Upper lobe of left lung (tissue), 4 donors: ENCODE data around the gene PHF11.

ENCODE experiments used
- CTCF ChIP-seq, 6 experiments: fragments of 450-650 bp in 4 of 6; fragments of 200-600 bp in 2 of 6; sonication (generic) in 2 of 6; IDR thresholded peaks; one replicate each; pipeline ENCODE4 v1.5.1; 2016 to 2019; ENCODE audit warnings: antibody characterized with exemption in 6 of 6
- EP300 ChIP-seq, 4 donors: sonication (generic); formaldehyde crosslinking; IDR thresholded peaks; one replicate each; pipeline ENCODE4 v1.5.1; 2017; ENCODE audit warnings: antibody characterized with exemption in 4 of 4, control low read depth in 2 of 4
- POLR2A ChIP-seq, 4 donors: fragments of 450-650 bp; IDR thresholded peaks; one replicate each; pipeline ENCODE4 v1.5.1; 2016 to 2017; ENCODE audit warnings: antibody characterized with exemption in 4 of 4, mild to moderate bottlenecking in 2 of 4
- POLR2AphosphoS5 ChIP-seq, 2 donors: sonication (generic); formaldehyde crosslinking; IDR thresholded peaks; one replicate each; pipeline ENCODE4 v1.5.1; 2017; ENCODE audit warnings: antibody characterized with exemption in 2 of 2

GRCh38 chr13:49540552-49540951 is 44.8 kb downstream of the PHF11 start:
- no peak for TF ChIP-seq POLR2AphosphoS5 (IDR thresholded peaks at IDR 0.05)
- no peak for TF ChIP-seq CTCF (IDR thresholded peaks at IDR 0.05)
- no peak for TF ChIP-seq POLR2A (IDR thresholded peaks at IDR 0.05)
- TF ChIP-seq EP300 (IDR thresholded peaks at IDR 0.05) = no peak
